GM12878 (cell line): ENCODE results near the gene SDF4. TPM values are rescaled to one million over a fixed set of nuclear protein-coding genes. Genes with fewer than 3 reads are reported as not detected.

Source experiments
- ATAC-seq: fragments of 200-7000 bp; cut with Tn5 transposase; 3 replicates; pipeline ENCODE4 v1.9.1; 2020; ENCODE audit warnings: mild to moderate bottlenecking, moderate library complexity
- BruUV-seq: library from RNA; stranded (reverse); fragments of 400-500 nt; replicated peaks from 2 replicates; lab custom pipeline; 2021; lab: Mats Ljungman, UMichigan
- CTCF ChIA-PET: fragments of 300-600 bp; sonication (Branson Sonifier 250); formaldehyde crosslinking; extraction: SDS; loops from one replicate; lab custom pipeline; 2021; ENCODE audit warnings: inconsistent platforms; lab: Yijun Ruan, JAX
- POLR2A ChIA-PET: fragments of 350-600 bp; formaldehyde crosslinking; extraction: SDS; loops from one replicate; lab custom pipeline; 2021; ENCODE audit warnings: inconsistent platforms; lab: Charles Lee
- RAD21 ChIA-PET: fragments of 300-600 bp; sonication (Branson Sonifier 250); formaldehyde crosslinking; loops from one replicate; lab custom pipeline; 2023; ENCODE audit warnings: antibody characterized with exemption; ENCODE audit not compliant: unreplicated experiment; lab: Charles Lee
- SMC1A ChIA-PET: fragments of 300-600 bp; sonication (Branson Sonifier 250); formaldehyde crosslinking; loops from one replicate; lab custom pipeline; 2023; ENCODE audit not compliant: unreplicated experiment, uncharacterized antibody; lab: Charles Lee
- DNase-seq: peaks from one replicate; pipeline ENCODE4 v3.0.0-alpha.2; 2011; ENCODE audit warnings: low read depth, low spot score
- FAIRE-seq: peaks from 3 replicates; lab custom pipeline; 2011; peaks lifted over from hg19 to GRCh38; lab: Jason Lieb, UNC
- H2AFZ ChIP-seq: 2 replicates; pipeline ENCODE4 v1.6.0; 2011; ENCODE audit warnings: low read depth, low read length, control low read depth; ENCODE audit not compliant: control insufficient read depth
- H3K27ac ChIP-seq: 2 replicates; pipeline ENCODE4 v1.5.1; 2011; ENCODE audit warnings: control low read depth; ENCODE audit not compliant: control insufficient read depth, insufficient read depth
- H3K27me3 ChIP-seq, 2 experiments: replicated peaks in 1 of 2; 2 replicates each; pipeline versions ENCODE4 v1.6.0 to v1.6.1; 2011; ENCODE audit warnings: low read length in 1 of 2; ENCODE audit not compliant: control insufficient read depth in 2 of 2, insufficient read depth in 2 of 2
- H3K36me3 ChIP-seq, 2 experiments: 2 replicates each; pipeline ENCODE4 v1.5.1; 2011; ENCODE audit warnings: low read length in 1 of 2; ENCODE audit not compliant: control insufficient read depth in 2 of 2, insufficient read depth in 2 of 2
- H3K4me1 ChIP-seq: 2 replicates; pipeline ENCODE4 v1.6.1; 2011; ENCODE audit warnings: mild to moderate bottlenecking, low read length, moderate library complexity, mixed read lengths; ENCODE audit not compliant: control insufficient read depth, insufficient read depth
- H3K4me2 ChIP-seq: 2 replicates; pipeline ENCODE4 v1.6.0; 2011; ENCODE audit warnings: control low read depth; ENCODE audit not compliant: control insufficient read depth, insufficient read depth
- H3K4me3 ChIP-seq: fragments of 200-600 bp; sonication (generic); 2 replicates; pipeline ENCODE4 v1.5.1; 2016
- H3K79me2 ChIP-seq: 2 replicates; pipeline ENCODE4 v1.6.0; 2011; ENCODE audit warnings: low read length; ENCODE audit not compliant: control insufficient read depth, insufficient read depth
- H3K9ac ChIP-seq: 2 replicates; pipeline ENCODE4 v1.8.0; 2011; ENCODE audit warnings: low read length, control low read depth, mixed read lengths; ENCODE audit not compliant: control insufficient read depth, insufficient read depth
- H3K9me3 ChIP-seq: replicated peaks from 3 replicates; pipeline ENCODE4 v1.5.1; 2011; ENCODE audit warnings: mild to moderate bottlenecking, low read length; ENCODE audit not compliant: control insufficient read depth, insufficient read depth
- H4K20me1 ChIP-seq: 2 replicates; pipeline ENCODE4 v1.6.0; 2011; ENCODE audit not compliant: control insufficient read depth, insufficient read depth
- CBFB ChIP-seq: IDR thresholded peaks from 2 replicates; pipeline ENCODE4 v1.6.1; 2016; ENCODE audit warnings: antibody characterized with exemption, low read depth
- EED ChIP-seq: sonication (generic); IDR thresholded peaks from 2 replicates; pipeline ENCODE4 v1.6.1; 2016; ENCODE audit warnings: antibody characterized with exemption, low read depth
- LARP7 ChIP-seq: fragments of 450-650 bp; IDR thresholded peaks from 2 replicates; pipeline ENCODE4 v1.6.1; 2017; ENCODE audit warnings: mild to moderate bottlenecking
- PAX8 ChIP-seq: fragments of 450-650 bp; IDR thresholded peaks from 2 replicates; pipeline ENCODE4 v1.6.1; 2017; ENCODE audit warnings: mild to moderate bottlenecking, moderate library complexity
- RBBP5 ChIP-seq: fragments of 200-600 bp; sonication (generic); conservative IDR thresholded peaks from 2 replicates; pipeline ENCODE4 v1.6.1; 2016
- RELB ChIP-seq: fragments of 450-650 bp; IDR thresholded peaks from 2 replicates; pipeline ENCODE4 v1.6.1; 2017; ENCODE audit warnings: low read depth, mild to moderate bottlenecking, moderate library complexity
- RUNX3 ChIP-seq: IDR thresholded peaks from 2 replicates; pipeline ENCODE4 v1.6.1; 2012; ENCODE audit warnings: low read length, inconsistent platforms
- TCF12 ChIP-seq: IDR thresholded peaks from 2 replicates; pipeline ENCODE4 v1.6.1; 2011; ENCODE audit warnings: low read depth, mild to moderate bottlenecking, low read length
- USF1 ChIP-seq: IDR thresholded peaks from 2 replicates; pipeline ENCODE4 v1.6.1; 2011; ENCODE audit warnings: borderline replicate concordance, low read depth, mild to moderate bottlenecking, moderate library complexity, mixed read lengths, low read length; ENCODE audit not compliant: insufficient read depth; ENCODE audit errors: extremely low read length
- WGBS: methylation state at CpG from one replicate; pipeline ENCODE4 v1.1.6; 2016; ENCODE audit warnings: low lambda C conversion rate; ENCODE audit not compliant: insufficient replicate concordance, insufficient coverage; ENCODE audit errors: missing lambda C conversion rate; 5-methylcytosine and 5-hydroxymethylcytosine counted together
- in situ Hi-C: fragments of 300-500 bp; cut with MboI; formaldehyde crosslinking; loops from 9 replicates; pipeline ENCODE4 v1.14.3; 2018; ENCODE audit warnings: mixed read lengths
- intact Hi-C: fragments of 100-400 bp; cut with micrococcal nuclease; formaldehyde crosslinking; loops from one replicate; pipeline ENCODE4 v1.14.2; 2022; ENCODE audit not compliant: unreplicated experiment
- polyA plus RNA-seq, 11 experiments: library from polyadenylated mRNA; depleted of rRNA in 4 of 11; unstranded in 6 of 11; stranded (reverse) in 5 of 11; fragments of >200 nt; fragmentation: Nextera tagmentation in 4 of 11; fragmentation: Illumina TruSeq in 1 of 11; extraction: Ambion mirVana in 4 of 11; extraction: Trizol in 1 of 11; gene quantifications; 1 replicate in 1 of 11; 2 replicates in 10 of 11; pipeline versions ENCODE4 v1.2.1 to v1.2.3, GENCODE V29; 2011 to 2016; ENCODE audit warnings: inconsistent platforms in 2 of 11, missing spikeins in 2 of 11, low read depth in 1 of 11
- total RNA-seq, 4 experiments: library from RNA; depleted of rRNA in 3 of 4; stranded (reverse); fragments of >200 nt in 3 of 4; fragmentation: Illumina TruSeq in 1 of 4; extraction: Trizol in 1 of 4; gene quantifications; 2 replicates each; pipeline versions ENCODE4 v1.2.1 to v1.2.3, GENCODE V29; 2013 to 2021

The SDF4 gene
- total and polyA plus RNA-seq, 10 of the 15 experiments (the other 5 are each of a cell fraction or from before 2014, with no cell fraction given) = 0.44 to 97.2 (median 40.2) TPM

- DNase-seq (no peak), FAIRE-seq (no peak)
- Histone ChIP-seq H3K4me1 (peaks cover 30% of the 10 kb centered on the region), H3K4me3 (no peak overlapping the region), H3K9ac (no peak overlapping the region), H2AFZ (no peak overlapping the region), H3K9me3 (no peaks in the 10 kb centered on the region; the same call in 2 of the 3 replicates), H3K27me3 (no peaks in the 10 kb centered on the region), H3K79me2 (no peaks in the 10 kb centered on the region), H4K20me1 (no peaks in the 10 kb centered on the region), H3K36me3 (peaks cover 6 to 25% of the 10 kb centered on the region in 2 experiments)
- POLR2A ChIA-PET = interaction anchor here (1.1 kb wide), 1 partner anchor 9 kb away, joined by 3 read pairs; no protein-coding TSS in a partner anchor
- RAD21 ChIA-PET = no interaction called here
- CTCF ChIA-PET = no interaction called here
- intact Hi-C loops = no loop called here
- BruUV-seq = no TSS peak
- peak; percentile 31; the same call in 1 of the 2 replicates for TF ChIP-seq RUNX3
- TF ChIP-seq RBBP5 = no peak
- TF ChIP-seq LARP7 = no peak
- TF ChIP-seq EED = no peak
- peak; percentile 69 for TF ChIP-seq USF1
- no peak for TF ChIP-seq CBFB
- TF ChIP-seq PAX8 = no peak
- TF ChIP-seq TCF12 = no peak
- no peak for TF ChIP-seq RELB
- TF ChIP-seq, all 136 proteins: peak for 2
- in situ Hi-C loops = no loop called here
- ATAC-seq = no peak
- SMC1A ChIA-PET = interaction anchor here (1.2 kb wide), 1 partner anchor 74 kb away, joined by 3 read pairs; no protein-coding TSS in a partner anchor
- WGBS = 91% methylated on average over 70 of the region's 74 CpGs
- no peak overlapping the region for H3K4me2 ChIP-seq
- H3K27ac ChIP-seq = no peak overlapping the region
Observed at GRCh38 chr1:1216770-1217620, 14.8 kb downstream of the SDF4 start.
